ENCODE data around the gene EPHB2. TPM values are rescaled to one million over a fixed set of nuclear protein-coding genes. Genes with fewer than 3 reads are reported as not detected.

Gene EPHB2
- total RNA-seq, 1 donor from 2014 or later, result 130 TPM

DNA sequence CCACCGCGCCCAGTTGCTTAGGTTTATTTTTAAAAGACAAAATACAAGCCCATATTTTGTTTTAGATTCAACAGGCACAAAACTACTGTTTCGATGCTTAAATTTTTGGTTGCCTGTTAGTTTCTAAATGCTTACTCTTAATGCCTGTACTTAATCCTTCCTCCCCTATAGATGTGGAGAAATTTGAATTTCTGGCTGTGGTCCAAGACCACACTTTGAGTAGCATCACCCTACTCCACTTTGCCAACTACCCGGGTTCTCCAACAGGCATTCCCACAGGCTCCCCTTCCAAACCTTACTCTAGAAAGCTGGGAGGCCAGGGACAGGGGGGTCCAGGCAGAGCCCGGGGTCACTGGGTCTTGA, 242.0 kb downstream of the EPHB2 start:
- Mint-ChIP-seq H3K4me3 (no peak overlapping the region), H3K27ac (no peak overlapping the region)

DNA sequence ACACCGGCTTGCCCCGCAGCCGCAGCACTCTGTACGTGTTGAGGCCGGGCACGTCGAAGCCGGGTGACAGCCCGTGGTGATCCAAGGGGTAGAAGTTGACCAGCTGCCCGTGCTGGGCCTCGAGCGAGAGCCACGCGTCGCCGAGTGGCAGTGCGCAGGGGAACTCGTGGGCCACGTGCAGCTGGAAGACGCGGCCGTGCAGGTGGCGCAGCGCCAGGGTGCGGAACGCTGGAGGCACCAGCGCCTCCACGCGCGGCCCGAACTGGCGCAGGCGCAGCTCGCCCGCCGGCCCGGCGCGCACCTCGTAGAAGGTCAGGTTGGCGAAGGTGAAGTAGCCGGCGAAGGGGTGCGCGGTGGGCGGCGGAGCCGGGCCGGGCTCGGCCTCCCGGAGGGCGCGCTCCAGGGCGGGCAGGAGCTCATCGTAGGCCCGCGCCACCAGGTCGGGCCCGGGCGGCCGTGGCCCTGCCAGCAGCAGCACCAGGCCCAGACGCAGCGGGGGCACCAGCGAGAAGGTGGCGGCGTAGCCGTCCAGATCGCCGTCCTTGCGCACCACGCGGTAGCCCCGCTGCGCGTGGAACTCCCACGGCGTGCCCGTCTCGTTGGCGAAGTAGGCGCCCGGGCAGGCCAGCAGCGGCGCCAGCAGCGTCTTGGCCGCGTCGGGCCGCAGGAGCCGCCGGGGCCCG, 242.6 kb downstream of the EPHB2 start:
- no peak for DNase-seq (ENCODE audit: low spot score in 2 of 2, unreplicated experiment in 2 of 2)
- no peaks in the 10 kb centered on the region for H3K36me3 Mint-ChIP-seq

More for the DNA sequence above, 242.0 kb downstream of the EPHB2 start:
- no peaks in the 10 kb centered on the region for H3K36me3 Mint-ChIP-seq
- no peak for DNase-seq (ENCODE audit: low spot score in 2 of 2, unreplicated experiment in 2 of 2)
- no peaks in the 10 kb centered on the region for H3K27me3 Mint-ChIP-seq (ENCODE audit: low read depth)
- no peaks in the 10 kb centered on the region for H3K4me1 Mint-ChIP-seq
- no peaks in the 10 kb centered on the region for H3K9me3 Mint-ChIP-seq
- TF ChIP-seq, protein P1, sequence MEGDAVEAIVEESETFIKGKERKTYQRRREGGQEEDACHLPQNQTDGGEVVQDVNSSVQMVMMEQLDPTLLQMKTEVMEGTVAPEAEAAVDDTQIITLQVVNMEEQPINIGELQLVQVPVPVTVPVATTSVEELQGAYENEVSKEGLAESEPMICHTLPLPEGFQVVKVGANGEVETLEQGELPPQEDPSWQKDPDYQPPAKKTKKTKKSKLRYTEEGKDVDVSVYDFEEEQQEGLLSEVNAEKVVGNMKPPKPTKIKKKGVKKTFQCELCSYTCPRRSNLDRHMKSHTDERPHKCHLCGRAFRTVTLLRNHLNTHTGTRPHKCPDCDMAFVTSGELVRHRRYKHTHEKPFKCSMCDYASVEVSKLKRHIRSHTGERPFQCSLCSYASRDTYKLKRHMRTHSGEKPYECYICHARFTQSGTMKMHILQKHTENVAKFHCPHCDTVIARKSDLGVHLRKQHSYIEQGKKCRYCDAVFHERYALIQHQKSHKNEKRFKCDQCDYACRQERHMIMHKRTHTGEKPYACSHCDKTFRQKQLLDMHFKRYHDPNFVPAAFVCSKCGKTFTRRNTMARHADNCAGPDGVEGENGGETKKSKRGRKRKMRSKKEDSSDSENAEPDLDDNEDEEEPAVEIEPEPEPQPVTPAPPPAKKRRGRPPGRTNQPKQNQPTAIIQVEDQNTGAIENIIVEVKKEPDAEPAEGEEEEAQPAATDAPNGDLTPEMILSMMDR (IDR thresholded peaks at IDR 0.05; ENCODE audit: unreplicated experiment), result no peak

DNA sequence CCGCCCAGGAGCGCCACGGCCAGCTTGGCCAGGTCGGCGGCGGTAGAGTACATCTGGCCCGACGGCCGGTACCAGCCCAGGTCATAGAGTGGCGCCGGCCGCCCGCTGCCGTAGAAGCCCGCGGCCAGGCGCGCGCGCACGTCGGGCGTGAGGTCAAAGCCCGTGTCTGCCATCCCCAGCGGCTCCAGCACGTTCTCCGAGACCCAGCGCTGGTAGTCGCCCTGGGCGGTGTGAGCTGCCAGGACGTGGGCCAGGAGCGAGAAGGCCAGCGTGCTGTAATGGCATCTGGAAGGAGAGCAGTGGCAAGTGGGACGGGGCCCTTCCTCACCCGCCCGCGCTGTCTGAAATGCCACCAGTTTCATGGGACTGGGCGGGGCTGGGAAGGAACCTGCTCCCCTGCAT, 243.1 kb downstream of the EPHB2 start:
- no peak for DNase-seq (ENCODE audit: low spot score in 2 of 2, unreplicated experiment in 2 of 2)
- no peak overlapping the region for H3K27ac Mint-ChIP-seq
- TF ChIP-seq, protein P1 (IDR thresholded peaks at IDR 0.05; ENCODE audit: unreplicated experiment), result no peak
- no peaks in the 10 kb centered on the region for H3K9me3 Mint-ChIP-seq
- no peaks in the 10 kb centered on the region for H3K36me3 Mint-ChIP-seq
- H3K4me3 Mint-ChIP-seq, result no peak overlapping the region
- H3K27me3 Mint-ChIP-seq (ENCODE audit: low read depth), result no peaks in the 10 kb centered on the region
- H3K4me1 Mint-ChIP-seq, result no peaks in the 10 kb centered on the region

More for the DNA sequence above, 242.6 kb downstream of the EPHB2 start:
- TF ChIP-seq, protein P1 (IDR thresholded peaks at IDR 0.05; ENCODE audit: unreplicated experiment), result no peak
- Mint-ChIP-seq H3K4me1 (no peaks in the 10 kb centered on the region), H3K27ac (no peak overlapping the region), H3K27me3 (ENCODE audit: low read depth) (no peaks in the 10 kb centered on the region), H3K9me3 (no peaks in the 10 kb centered on the region), H3K4me3 (no peak overlapping the region)

DNA sequence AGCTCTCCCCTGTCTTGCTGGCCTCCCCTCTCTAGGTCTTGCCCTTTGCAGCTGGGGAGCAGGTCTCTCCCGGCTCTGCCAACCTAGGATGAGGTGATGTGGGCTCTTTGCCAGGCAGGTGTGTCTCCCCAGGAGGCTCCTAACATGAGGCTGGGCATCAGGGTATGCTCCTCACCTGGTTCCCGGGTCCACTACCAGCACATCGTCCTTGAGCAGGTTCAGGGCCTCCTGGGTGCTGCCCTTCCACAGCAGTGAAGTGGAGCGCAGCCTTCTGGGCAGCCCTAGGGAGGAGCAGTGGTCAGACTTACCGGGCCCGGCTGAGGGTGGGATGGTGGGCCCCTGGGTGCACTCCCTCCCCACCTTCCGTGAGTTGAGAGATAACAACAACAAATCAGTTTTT, 244.5 kb downstream of the EPHB2 start:
- Mint-ChIP-seq H3K4me1 (no peaks in the 10 kb centered on the region), H3K27ac (no peak overlapping the region), H3K4me3 (no peak overlapping the region), H3K27me3 (ENCODE audit: low read depth) (no peaks in the 10 kb centered on the region), H3K9me3 (no peaks in the 10 kb centered on the region), H3K36me3 (no peaks in the 10 kb centered on the region)
- DNase-seq (ENCODE audit: low spot score in 2 of 2, unreplicated experiment in 2 of 2), result no peak
- TF ChIP-seq, protein P1 (IDR thresholded peaks at IDR 0.05; ENCODE audit: unreplicated experiment), result no peak

DNA sequence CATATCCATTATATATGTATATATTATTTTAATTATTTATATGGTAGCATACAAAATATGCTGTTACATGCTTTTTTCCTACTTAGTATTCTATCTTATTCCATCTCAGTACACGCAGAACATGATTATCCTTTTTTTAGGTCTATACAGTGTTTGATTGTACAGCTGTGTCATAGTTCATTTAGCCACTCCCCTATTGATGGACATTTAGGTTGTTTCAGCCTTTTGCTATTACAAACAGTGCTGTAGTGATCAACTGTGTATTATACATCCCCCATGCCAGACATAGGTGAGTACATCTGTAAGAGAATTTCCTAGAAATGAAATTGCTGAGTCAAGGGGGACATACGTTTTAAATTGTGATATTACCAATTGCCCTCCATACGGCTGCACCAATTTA, 246.4 kb downstream of the EPHB2 start:
- no peaks in the 10 kb centered on the region for H3K4me1 Mint-ChIP-seq
- TF ChIP-seq, protein P1 (IDR thresholded peaks at IDR 0.05; ENCODE audit: unreplicated experiment), result no peak
- no peak for DNase-seq (ENCODE audit: low spot score in 2 of 2, unreplicated experiment in 2 of 2)
- H3K27me3 Mint-ChIP-seq (ENCODE audit: low read depth), result no peaks in the 10 kb centered on the region
- H3K9me3 Mint-ChIP-seq, result no peaks in the 10 kb centered on the region
- H3K27ac Mint-ChIP-seq, result no peak overlapping the region
- no peaks in the 10 kb centered on the region for H3K36me3 Mint-ChIP-seq
- no peak overlapping the region for H3K4me3 Mint-ChIP-seq
